PFSK-1 (cell line): ENCODE measurements around the gene APBB2.

Experiments used
- FOXP2 ChIP-seq: optimal IDR thresholded peaks from 2 replicates; pipeline ENCODE3; 2011; ENCODE audit warnings: borderline replicate concordance, control low read depth, inconsistent platforms; ENCODE audit not compliant: insufficient read depth; ENCODE audit errors: extremely low read length, extremely low read depth
- POLR2AphosphoS5 ChIP-seq: IDR thresholded peaks from 2 replicates; pipeline ENCODE4 v1.6.1; 2012; ENCODE audit warnings: low read depth, mild to moderate bottlenecking, control low read depth, low read length, moderate library complexity
- REST ChIP-seq, 2 experiments: IDR thresholded peaks; 2 replicates each; pipeline versions ENCODE4 v1.6.1 to v1.8.0; 2011 to 2012; ENCODE audit warnings: low read depth in 2 of 2, low read length in 2 of 2, control low read depth in 1 of 2, inconsistent platforms in 1 of 2, mild to moderate bottlenecking in 1 of 2, moderate library complexity in 1 of 2; ENCODE audit not compliant: insufficient read depth in 1 of 2
- SIN3A ChIP-seq: IDR thresholded peaks from 2 replicates; pipeline ENCODE4 v1.6.1; 2012; ENCODE audit warnings: mild to moderate bottlenecking, low read length, moderate library complexity, borderline replicate concordance; ENCODE audit not compliant: insufficient read depth
- TAF1 ChIP-seq: IDR thresholded peaks from 2 replicates; pipeline ENCODE4 v1.6.1; 2012; ENCODE audit warnings: low read length, control low read depth, borderline replicate concordance; ENCODE audit not compliant: insufficient read depth

- TF ChIP-seq POLR2AphosphoS5 (no peak), TAF1 (no peak), REST (IDR thresholded peaks at IDR 0.05; ENCODE audit: insufficient read depth in 1 of 2, low read depth in 2 of 2, low read length in 2 of 2) (no peak), FOXP2 (no peak), SIN3A (no peak)
Observed at GRCh38 chr4:41092128-41092527, 122.2 kb downstream of the APBB2 start.
